SU-DHL-6 (cell line): ENCODE results near the gene ZGLP1.

Experiments
- H2AFZ ChIP-seq: fragments of 200-600 bp; sonication (generic); 2 replicates; pipeline ENCODE4 v1.6.1; 2014; ENCODE audit warnings: low read depth, mild to moderate bottlenecking, moderate library complexity, mixed read lengths, antibody characterized with exemption, low read length; ENCODE audit not compliant: severe bottlenecking
- H3F3A ChIP-seq: fragments of 200-600 bp; shearing (Covaris generic); 2 replicates; pipeline ENCODE4 v1.6.0; 2016; ENCODE audit warnings: antibody characterized with exemption, mild to moderate bottlenecking; ENCODE audit not compliant: insufficient read depth
- H3K27ac ChIP-seq: fragments of 200-600 bp; sonication (generic); 2 replicates; pipeline ENCODE4 v1.5.1; 2016; ENCODE audit warnings: low read depth, mild to moderate bottlenecking, low read length, moderate library complexity, mixed read lengths
- H3K27me3 ChIP-seq: fragments of 200-600 bp; sonication (generic), shearing (Covaris generic); 2 replicates; pipeline ENCODE4 v1.6.0; 2014; ENCODE audit warnings: mild to moderate bottlenecking, low read length
- H3K36me3 ChIP-seq: fragments of 200-600 bp; sonication (generic); 2 replicates; pipeline ENCODE4 v1.6.1; 2014; ENCODE audit warnings: mild to moderate bottlenecking, low read length, mixed read lengths
- H3K4me2 ChIP-seq: fragments of 300-600, 200-600 bp; shearing (Covaris generic), sonication (generic); 2 replicates; pipeline ENCODE4 v1.6.0; 2014; ENCODE audit warnings: low read length, low read depth, mild to moderate bottlenecking; ENCODE audit not compliant: poor library complexity, severe bottlenecking
- H3K4me3 ChIP-seq: fragments of 200-600 bp; sonication (generic); 2 replicates; pipeline ENCODE4 v1.5.1; 2014; ENCODE audit warnings: antibody characterized with exemption, low read length, mild to moderate bottlenecking, mixed read lengths; ENCODE audit not compliant: insufficient read depth, poor library complexity, severe bottlenecking
- H3K79me2 ChIP-seq: fragments of 200-600 bp; sonication (generic); 2 replicates; pipeline ENCODE4 v1.6.1; 2014; ENCODE audit warnings: mild to moderate bottlenecking, low read length, moderate library complexity; ENCODE audit not compliant: insufficient read depth
- H3K9ac ChIP-seq: fragments of 200-600 bp; sonication (generic); 2 replicates; pipeline ENCODE4 v1.7.0; 2014; ENCODE audit warnings: mild to moderate bottlenecking, low read length
- H3K9me2 ChIP-seq: fragments of 200-600 bp; sonication (generic); replicated peaks from 2 replicates; pipeline ENCODE4 v1.6.1; 2014; ENCODE audit warnings: low read length; ENCODE audit not compliant: insufficient read depth
- H3K9me3 ChIP-seq: fragments of 200-600 bp; sonication (generic); 2 replicates; pipeline ENCODE4 v1.6.1; 2014; ENCODE audit warnings: low read length, mixed read lengths; ENCODE audit not compliant: insufficient read depth
- H4K20me1 ChIP-seq: fragments of 200-600 bp; sonication (generic); 2 replicates; pipeline ENCODE4 v1.6.1; 2014; ENCODE audit warnings: low read depth, mild to moderate bottlenecking, antibody characterized with exemption, low read length, moderate library complexity, mixed read lengths
- CTCF ChIP-seq: fragments of 200-600 bp; sonication (generic); IDR thresholded peaks from one replicate; pipeline ENCODE4 v1.5.1; 2017; ENCODE audit warnings: antibody characterized with exemption, mild to moderate bottlenecking, low read length, moderate library complexity; ENCODE audit not compliant: insufficient read depth, poor library complexity, severe bottlenecking
- EZH2phosphoT487 ChIP-seq: fragments of 200-600 bp; sonication (generic), shearing (Covaris generic); conservative IDR thresholded peaks from 2 replicates; pipeline ENCODE4 v1.6.1; 2018; ENCODE audit warnings: mild to moderate bottlenecking, antibody characterized with exemption, low read length, moderate library complexity, mixed read lengths

Gene ZGLP1

GRCh38 chr19:10352764-10353671 lies 43.4 kb upstream of the ZGLP1 start:
- no peaks in the 10 kb centered on the region for H3K27me3 ChIP-seq
- TF ChIP-seq EZH2phosphoT487: no peak
- no peak for TF ChIP-seq CTCF
- H3K36me3 ChIP-seq: peaks cover 9% of the 10 kb centered on the region
- H3K9ac ChIP-seq: no peak overlapping the region
- no peak overlapping the region for H3K4me3 ChIP-seq
- H3K4me2 ChIP-seq: no peak overlapping the region
- H2AFZ ChIP-seq: no peak overlapping the region
- no peaks in the 10 kb centered on the region for H4K20me1 ChIP-seq
- H3K9me3 ChIP-seq: no peaks in the 10 kb centered on the region
- 0 out of 2 replicates have a peak, but pooled peaks cover 1% of the 10 kb centered on the region for H3F3A ChIP-seq
- no peak overlapping the region for H3K27ac ChIP-seq
- H3K79me2 ChIP-seq: no peaks in the 10 kb centered on the region
- H3K9me2 ChIP-seq: no peaks in the 10 kb centered on the region

GRCh38 chr19:10346509-10346908 lies 36.9 kb upstream of the ZGLP1 start:
- no peak overlapping the region for H3K27ac ChIP-seq
- no peaks in the 10 kb centered on the region for H4K20me1 ChIP-seq
- no peak overlapping the region for H3K4me2 ChIP-seq
- no peaks in the 10 kb centered on the region for H3K36me3 ChIP-seq
- no peak overlapping the region for H2AFZ ChIP-seq
- no peak for TF ChIP-seq CTCF
- TF ChIP-seq EZH2phosphoT487: no peak
- H3K9me2 ChIP-seq: no peaks in the 10 kb centered on the region
- H3K4me3 ChIP-seq: no peak overlapping the region
- no peaks in the 10 kb centered on the region for H3K79me2 ChIP-seq
- no peaks in the 10 kb centered on the region for H3K9me3 ChIP-seq
- no peak overlapping the region for H3K9ac ChIP-seq
- H3F3A ChIP-seq: 0 out of 2 replicates have a peak, but pooled peaks cover 4% of the 10 kb centered on the region
- H3K27me3 ChIP-seq: no peaks in the 10 kb centered on the region

- H3K4me3 ChIP-seq: no peak overlapping the region
- no peaks in the 10 kb centered on the region for H3K27me3 ChIP-seq
- H3K79me2 ChIP-seq: no peaks in the 10 kb centered on the region
- H3F3A ChIP-seq: 0 out of 2 replicates have a peak, but pooled peaks cover 4% of the 10 kb centered on the region
- H3K27ac ChIP-seq: no peak overlapping the region
- H3K36me3 ChIP-seq: no peaks in the 10 kb centered on the region
- H3K9me2 ChIP-seq: no peaks in the 10 kb centered on the region
- H4K20me1 ChIP-seq: no peaks in the 10 kb centered on the region
- H2AFZ ChIP-seq: no peak overlapping the region
- no peak overlapping the region for H3K9ac ChIP-seq
- H3K4me2 ChIP-seq: no peak overlapping the region
- no peaks in the 10 kb centered on the region for H3K9me3 ChIP-seq
- TF ChIP-seq EZH2phosphoT487 (no peak), CTCF (no peak)
Observed at GRCh38 chr19:10344780-10345179, 35.2 kb upstream of the ZGLP1 start.
